GM08714 (cell line): ENCODE results near the gene SFT2D1.
"Not testable (repeated sequence)": the region's sequence is repeated elsewhere in the genome, so short reads cannot be mapped to it uniquely, and the experiment has no call there.

Source experiments
- H3K4me3 ChIP-seq: fragments of 200-500 bp; sonication (Bioruptor generic); 2 replicates; pipeline ENCODE4 v1.5.1; 2014; ENCODE audit warnings: mild to moderate bottlenecking, low read length, inconsistent platforms
- ZNF274 ChIP-seq: IDR thresholded peaks from 2 replicates; pipeline ENCODE4 v1.6.1; 2012; ENCODE audit warnings: mild to moderate bottlenecking, low read depth, low read length

Gene SFT2D1

GRCh38 chr6:166377721-166378120 lies 35.4 kb upstream of the SFT2D1 start:
- no peak overlapping the region for H3K4me3 ChIP-seq
- TF ChIP-seq ZNF274, result no peak

GRCh38 chr6:166375013-166375412 lies 32.7 kb upstream of the SFT2D1 start:
- H3K4me3 ChIP-seq, result no peak overlapping the region
- no peak for TF ChIP-seq ZNF274

- no peak for TF ChIP-seq ZNF274
- H3K4me3 ChIP-seq, result no peak overlapping the region
Observed at GRCh38 chr6:166370489-166370888, 28.1 kb upstream of the SFT2D1 start.

- no peak for TF ChIP-seq ZNF274
- H3K4me3 ChIP-seq, result no peak overlapping the region
Observed at GRCh38 chr6:166369782-166370181, 27.4 kb upstream of the SFT2D1 start.

- no peak for TF ChIP-seq ZNF274
- H3K4me3 ChIP-seq, result no peak overlapping the region
Observed at GRCh38 chr6:166366921-166367320, 24.6 kb upstream of the SFT2D1 start.

- H3K4me3 ChIP-seq, result no peak overlapping the region
- no peak for TF ChIP-seq ZNF274
Observed at GRCh38 chr6:166365806-166366205, 23.5 kb upstream of the SFT2D1 start.

- H3K4me3 ChIP-seq, result no peak overlapping the region
- no peak for TF ChIP-seq ZNF274
Observed at GRCh38 chr6:166365221-166365620, 22.9 kb upstream of the SFT2D1 start.

- no peak for TF ChIP-seq ZNF274
- H3K4me3 ChIP-seq, result no peak overlapping the region
Observed at GRCh38 chr6:166364456-166364855, 22.1 kb upstream of the SFT2D1 start.

- H3K4me3 ChIP-seq, result not testable (repeated sequence)
Observed at GRCh38 chr6:166362427-166362826, 20.1 kb upstream of the SFT2D1 start.

- no peak for TF ChIP-seq ZNF274
- no peak overlapping the region for H3K4me3 ChIP-seq
Observed at GRCh38 chr6:166361077-166361429, 18.7 kb upstream of the SFT2D1 start.

- no peak overlapping the region for H3K4me3 ChIP-seq
- no peak for TF ChIP-seq ZNF274
Observed at GRCh38 chr6:166360243-166361076, 18.1 kb upstream of the SFT2D1 start.

- TF ChIP-seq ZNF274, result no peak
- no peak overlapping the region for H3K4me3 ChIP-seq
Observed at GRCh38 chr6:166355552-166355951, 13.2 kb upstream of the SFT2D1 start.

GRCh38 chr6:166354965-166355364 lies 12.6 kb upstream of the SFT2D1 start:
- no peak for TF ChIP-seq ZNF274
- no peak overlapping the region for H3K4me3 ChIP-seq

- TF ChIP-seq ZNF274, result no peak
- no peak overlapping the region for H3K4me3 ChIP-seq
Observed at GRCh38 chr6:166354143-166354542, 11.8 kb upstream of the SFT2D1 start.

- no peak overlapping the region for H3K4me3 ChIP-seq
- no peak for TF ChIP-seq ZNF274
Observed at GRCh38 chr6:166353507-166353906, 11.2 kb upstream of the SFT2D1 start.

- no peak overlapping the region for H3K4me3 ChIP-seq
- TF ChIP-seq ZNF274, result no peak
Observed at GRCh38 chr6:166352923-166353322, 10.6 kb upstream of the SFT2D1 start.
